GM18867 (cell line): ENCODE data around the gene PIEZO1.

Experiments used
- ATAC-seq: cut with Tn5 transposase; IDR thresholded peaks from one replicate; pipeline ENCODE4 v1.9.1; 2021; ENCODE audit warnings: mild to moderate bottlenecking, moderate library complexity; ENCODE audit not compliant: unreplicated experiment

PIEZO1 gene

DNA sequence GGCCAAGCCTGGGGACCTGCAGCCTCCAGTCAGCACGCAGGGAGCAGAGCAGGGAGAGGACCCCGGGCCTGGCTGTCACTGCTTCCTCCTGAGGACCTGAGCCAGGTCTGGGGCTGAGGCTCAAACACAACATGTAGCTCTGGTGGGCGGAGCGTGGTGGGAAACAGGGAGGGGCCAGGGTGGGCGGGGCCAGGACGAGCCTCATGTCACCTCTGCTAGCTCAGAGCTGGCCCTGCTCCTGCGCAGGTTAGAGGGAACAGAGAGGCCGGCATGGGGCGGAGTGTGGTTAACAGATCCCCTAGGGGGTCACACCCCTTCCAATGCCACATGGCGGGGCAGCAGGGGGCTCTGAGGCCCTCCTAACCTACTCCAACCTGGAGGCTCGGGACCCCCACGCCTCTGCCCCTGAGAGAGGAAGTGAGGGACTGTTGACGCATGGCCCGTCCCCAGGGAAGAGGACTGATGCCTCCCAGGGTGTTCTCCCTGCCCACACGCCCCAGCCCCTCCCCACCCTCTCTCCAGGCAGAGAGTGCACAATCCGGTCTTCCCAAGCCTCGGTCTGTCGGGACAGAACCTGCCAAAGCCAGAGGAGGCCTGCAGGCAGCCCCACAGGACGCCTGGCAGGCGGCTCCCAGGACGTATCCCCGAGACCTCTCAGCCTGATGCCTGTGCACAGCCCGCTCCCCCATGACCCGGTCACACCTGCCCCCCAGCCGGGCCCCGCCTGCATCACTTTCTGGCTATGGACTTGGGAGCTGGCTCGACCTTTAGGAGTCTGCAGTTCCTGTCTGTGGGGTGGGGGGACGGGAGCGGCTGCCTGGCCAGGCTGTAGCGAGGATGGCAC lies 15.2 kb downstream of the PIEZO1 start:
- no peak for ATAC-seq

DNA sequence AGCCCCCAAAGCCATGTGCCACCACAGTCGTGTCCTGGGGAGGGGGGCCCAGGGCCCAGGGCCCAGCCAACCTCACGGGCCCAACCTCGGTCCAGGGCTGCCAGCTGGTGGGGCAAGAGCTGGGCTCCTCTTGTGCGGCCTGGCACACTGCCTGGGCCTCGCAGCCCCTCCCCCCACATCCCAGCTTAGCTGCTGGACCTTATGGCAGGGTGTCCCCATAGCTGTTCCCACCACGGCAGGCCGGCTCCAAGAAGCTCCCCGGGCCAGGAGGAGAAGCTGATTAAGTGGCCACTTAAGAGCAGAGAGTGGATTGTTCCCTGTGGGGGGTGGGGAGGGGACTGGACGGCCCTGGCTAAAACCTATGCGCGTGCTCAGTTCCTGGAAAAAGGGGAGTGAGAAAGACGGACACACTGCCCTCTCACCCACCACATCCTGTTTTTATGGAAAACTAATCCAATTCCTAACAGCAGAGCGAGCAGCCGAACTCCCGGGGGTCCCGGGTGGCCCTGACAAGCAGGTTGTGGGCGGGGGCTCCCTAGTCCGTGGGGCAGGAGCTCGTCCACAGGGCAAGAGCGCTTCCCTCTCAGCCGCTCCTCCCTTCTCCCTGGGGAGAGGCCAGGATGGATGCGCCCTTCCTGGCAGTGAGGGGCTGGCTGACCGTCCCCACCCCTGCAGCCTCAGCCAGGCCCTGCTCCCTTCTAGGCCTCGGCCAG lies 16.8 kb downstream of the PIEZO1 start:
- ATAC-seq, result no peak

DNA sequence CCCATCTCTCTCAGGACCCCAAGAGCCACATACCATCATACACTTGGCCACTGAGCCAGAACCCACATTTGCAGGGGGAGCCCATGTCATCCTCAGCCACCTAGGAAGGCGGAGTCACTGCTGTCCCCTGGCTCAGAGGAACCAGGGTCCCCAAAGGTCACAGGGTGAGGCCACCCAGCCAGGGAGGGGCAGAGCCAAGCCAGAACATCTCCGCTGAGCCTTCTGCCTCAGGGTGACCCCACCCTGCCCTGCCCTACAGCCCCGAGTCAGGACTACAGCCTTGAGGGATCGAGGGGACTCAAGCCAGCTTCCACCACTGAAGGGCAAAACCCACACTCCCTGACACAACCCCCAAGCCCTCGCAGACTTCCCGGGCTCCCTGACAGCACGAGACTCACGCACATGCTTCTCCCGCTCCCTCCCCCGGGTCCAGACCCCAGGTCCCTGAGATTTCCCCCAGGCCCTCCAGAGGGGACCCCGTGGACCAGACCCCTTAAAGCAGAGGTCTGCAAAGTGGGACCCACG lies 17.4 kb downstream of the PIEZO1 start:
- no peak for ATAC-seq

DNA sequence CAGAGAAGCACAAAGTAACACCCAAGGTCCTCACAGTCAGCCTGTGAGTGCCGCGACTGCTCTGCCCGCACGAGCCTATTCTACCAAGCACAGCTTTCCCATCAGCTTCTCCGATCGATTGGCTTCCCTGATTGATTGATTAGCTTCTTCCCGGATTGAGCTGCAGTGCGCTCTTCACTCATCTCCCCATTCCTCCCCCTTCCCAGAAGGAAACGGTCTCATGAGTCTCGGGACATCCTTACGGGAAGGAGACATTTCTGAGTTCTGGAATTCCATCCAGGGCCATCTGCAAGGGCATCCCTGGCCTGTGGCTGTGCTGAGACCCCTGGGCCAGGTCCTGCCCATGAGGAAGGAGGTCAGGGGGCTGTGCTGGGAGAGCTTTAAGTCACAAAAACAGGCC lies 18.0 kb downstream of the PIEZO1 start:
- ATAC-seq, result no peak

DNA sequence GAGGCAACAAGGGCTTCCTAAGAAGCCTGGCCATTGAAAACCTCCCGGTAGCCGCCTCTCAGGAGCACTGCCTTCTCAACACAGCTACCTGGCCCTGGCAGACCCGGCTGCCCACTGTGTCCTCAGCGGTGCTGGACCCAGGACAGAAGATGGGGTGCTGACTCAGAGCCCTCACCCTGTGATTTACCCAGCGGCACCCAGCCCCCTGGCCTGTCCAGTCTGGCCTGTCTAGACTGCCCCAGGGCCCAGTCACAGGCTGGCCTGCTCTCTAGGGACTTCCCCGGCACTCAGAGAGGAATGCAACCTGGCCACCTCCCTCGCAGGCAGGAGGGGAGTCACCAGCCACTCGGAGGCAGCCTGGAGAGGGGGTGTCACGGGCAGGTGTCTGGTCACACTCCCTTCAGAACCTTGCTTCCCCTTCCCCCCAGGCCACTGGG lies 20.1 kb downstream of the PIEZO1 start:
- ATAC-seq, result no peak

DNA sequence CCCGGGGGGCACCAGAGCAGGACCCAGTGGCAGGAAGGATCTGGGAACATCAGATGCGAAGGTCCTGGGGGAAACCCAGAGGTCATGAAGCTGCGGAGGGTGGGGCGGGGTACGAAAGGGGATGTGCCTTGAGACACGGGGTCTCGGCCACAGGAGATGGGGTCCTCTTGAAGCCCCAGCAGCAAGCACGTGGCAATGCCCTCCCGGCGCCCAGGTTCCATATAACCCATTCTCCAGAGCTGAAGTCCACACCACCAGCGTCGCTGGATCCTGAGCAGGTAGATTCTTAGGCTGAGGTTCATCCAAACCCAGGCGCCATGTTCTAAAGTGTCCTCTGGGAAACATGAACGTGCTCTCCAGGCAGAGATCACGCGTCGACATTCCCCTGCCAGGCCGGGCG lies 20.9 kb downstream of the PIEZO1 start:
- no peak for ATAC-seq

DNA sequence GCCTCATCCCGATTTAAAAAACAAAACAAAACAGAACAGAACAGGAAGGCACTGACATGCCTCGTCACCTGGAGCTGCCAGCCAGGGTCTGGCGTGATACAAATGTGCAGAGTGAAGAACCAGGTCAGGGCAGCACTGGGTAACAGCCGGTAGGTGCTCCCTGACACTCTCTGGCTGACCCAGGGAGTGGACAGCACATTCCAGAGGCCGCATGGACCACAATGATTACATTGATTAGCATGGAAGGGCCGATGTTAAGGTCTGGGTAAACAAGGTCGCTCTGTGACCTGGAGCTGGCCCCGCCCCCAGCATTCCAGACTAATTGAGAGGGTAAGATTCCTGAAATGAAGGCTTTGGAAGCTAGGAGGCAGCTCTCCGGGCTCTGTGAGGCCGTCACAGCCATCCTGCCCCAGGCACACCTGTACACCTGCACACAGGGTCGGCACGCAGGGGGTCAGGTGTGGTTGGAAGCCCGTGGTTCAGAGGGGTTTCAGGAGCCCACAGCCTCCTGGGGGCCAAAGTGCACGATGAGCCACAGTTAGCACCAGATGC lies 21.4 kb downstream of the PIEZO1 start:
- no peak for ATAC-seq

DNA sequence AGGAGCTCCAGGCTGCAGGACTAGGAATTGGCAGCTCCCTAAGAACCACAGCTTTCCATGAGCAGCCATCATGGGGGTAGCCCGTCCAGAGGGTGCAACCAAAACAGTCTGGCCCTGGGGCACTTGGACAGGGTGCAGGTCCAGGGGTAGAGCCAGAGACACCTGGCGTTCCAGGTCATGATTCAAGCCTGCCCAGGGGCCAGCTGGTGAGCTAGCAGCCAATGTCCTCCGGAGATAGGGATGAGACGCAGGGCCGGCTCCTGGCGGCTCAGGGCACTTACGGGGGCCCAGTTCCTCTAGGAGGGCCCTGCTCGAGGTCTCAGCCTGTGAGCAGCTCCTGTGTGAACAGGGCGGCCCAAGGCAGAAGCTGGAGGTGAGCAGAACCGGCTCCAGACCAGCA lies 22.1 kb downstream of the PIEZO1 start:
- no peak for ATAC-seq

DNA sequence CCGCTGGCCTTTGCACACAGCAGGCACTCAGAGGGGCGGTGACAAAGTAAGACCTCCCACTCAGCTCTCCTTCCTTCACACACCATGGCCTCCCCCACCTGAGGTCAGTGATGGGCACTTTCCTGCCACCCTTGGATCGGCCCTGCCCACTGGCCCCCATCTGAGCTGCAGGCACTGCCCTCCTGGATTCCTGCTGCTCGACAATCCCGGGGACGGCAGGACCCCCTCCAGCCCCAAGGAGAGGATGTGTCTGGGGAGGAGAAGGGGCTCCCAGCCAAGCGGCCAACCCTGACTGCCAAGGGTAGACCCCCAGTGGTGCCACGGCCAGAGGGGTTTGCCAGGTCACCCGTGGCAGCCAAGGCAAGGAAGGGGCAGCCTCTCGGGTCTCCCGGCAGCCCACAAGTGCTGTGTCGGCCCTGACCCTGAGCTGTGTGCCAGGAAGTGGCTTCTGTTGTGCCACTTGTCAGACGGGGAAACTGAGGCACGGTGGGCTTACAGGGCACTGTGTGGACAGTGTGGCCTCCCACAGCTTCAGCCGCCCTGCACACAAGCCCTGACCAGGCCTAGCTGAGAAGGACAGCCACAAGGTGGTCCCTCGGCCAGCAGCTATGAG lies 22.7 kb downstream of the PIEZO1 start:
- no peak for ATAC-seq

DNA sequence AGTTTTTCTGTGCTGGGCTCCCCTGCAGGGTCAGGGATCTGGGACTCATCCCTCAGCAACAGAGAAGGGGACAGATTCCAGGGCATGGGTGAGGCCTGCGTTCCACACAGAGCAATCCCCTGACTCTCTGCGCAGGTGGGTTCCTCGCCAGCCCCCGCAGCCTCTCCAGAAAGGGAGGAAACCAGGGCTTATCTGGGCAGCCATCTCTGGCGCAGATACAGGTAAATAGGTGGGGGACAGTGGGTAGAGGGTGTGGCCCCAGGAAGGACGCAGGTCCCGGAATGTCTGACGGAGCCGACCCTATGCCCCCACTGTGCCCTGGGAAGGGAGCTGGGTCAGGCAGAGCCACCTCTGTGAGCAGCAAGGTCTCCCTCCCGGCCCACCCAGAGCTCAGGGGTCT lies 23.2 kb downstream of the PIEZO1 start:
- no peak for ATAC-seq

DNA sequence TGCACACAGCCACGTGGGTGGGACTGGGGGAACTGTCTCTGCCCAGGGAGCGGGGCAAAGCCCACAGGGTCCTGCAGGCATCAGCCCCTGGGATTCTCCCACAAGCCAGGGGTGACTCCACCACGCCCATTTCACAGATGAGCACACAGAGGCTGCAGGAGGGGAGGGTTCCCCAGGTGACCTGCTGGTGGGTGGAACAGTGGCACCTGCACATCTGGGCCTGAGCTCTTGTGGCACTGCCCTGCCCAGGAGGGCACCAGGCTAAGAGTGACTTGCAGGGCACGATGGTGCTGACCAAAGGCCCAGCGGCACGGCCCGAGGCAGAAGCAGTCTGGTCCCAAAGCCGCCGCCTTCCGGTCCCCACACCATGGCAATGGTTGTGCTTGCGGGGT lies 23.9 kb downstream of the PIEZO1 start:
- ATAC-seq, result no peak

DNA sequence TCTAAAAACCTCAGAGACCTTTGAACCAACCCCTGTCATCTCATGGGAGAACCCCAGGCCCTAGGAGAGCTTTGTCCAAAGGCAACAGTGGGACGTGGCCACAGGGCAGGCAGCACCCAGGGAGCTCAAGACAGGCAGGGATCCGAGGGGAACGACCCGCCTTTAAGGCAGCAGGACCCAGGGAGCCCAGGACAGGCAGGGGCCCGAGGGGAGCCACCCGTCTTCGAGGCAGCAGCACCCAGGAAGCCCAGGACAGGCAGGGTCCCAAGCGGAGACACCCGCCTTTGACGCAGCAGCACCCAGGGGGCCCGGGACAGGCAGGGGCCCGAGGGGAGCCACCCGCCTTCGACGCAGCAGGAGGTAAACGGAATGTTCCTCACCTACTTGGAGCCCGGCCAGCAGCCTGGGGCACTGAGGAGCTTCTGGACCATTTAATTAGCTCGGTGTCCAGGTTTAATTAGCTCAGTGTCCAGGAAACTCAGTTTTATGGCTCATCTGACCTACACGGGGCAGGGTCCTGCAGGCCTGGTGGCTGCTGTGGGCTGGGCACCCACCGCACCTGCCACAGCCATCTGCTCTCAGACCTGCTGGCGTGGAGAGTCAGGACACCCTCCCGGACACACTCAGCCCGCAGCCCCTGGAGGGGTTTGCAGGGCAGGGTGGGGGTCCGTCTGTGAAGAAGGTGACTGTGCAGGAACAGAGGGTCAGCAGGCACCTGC lies 24.4 kb downstream of the PIEZO1 start:
- ATAC-seq, result no peak

DNA sequence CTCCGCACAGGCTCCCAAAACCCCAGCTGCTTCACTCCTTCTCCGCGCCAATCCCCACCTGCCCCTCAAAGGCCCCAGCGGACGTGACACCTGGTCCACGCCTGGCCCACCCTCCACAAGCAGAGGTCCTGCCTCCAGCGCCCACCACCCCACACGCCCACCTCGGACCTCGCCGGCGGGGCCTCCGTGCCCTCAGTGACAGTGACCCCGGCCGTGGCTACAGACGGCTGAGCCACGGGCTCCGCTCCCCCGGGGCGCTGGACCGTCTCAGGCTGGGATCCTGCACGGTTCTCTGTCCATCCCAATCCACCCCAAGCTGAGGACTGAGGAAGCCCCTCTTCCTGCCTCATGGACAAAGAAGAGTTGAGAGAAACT lies 25.1 kb downstream of the PIEZO1 start:
- no peak for ATAC-seq

DNA sequence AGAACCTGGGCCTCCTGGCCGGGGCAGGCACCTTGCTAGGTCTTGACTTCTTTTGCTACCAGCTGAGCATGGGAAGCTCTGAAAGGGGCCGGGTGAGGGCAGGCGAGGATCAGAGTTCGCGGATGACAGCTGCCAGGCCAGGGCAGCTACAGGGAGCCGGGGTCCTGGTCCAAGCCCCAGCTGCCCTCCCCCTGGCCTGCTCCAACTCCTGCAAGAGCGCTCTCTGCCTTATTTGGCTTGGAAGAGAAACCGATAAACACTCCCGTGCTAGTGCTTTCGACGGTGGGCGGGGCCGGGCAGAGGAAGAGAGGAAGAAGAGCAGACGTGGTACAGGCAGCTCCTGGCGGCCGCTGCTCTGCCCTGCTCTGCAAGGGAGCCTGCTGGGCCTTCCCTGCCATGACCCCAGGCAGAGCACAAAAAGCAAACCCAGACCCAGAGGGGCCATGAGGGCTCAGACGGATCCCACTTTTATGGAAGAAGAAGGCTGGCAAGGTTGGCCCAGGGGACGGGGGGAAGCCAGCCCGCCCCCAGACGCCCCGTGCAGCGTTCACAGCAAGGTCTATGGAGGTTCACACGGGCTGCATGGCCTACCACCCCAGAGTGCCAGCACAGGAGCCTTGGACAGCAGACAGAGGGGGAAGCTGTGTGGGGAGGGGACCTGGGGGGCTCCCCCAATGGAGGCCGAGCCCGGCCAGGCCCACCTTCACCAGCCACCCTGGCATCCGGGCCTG lies 25.6 kb downstream of the PIEZO1 start:
- ATAC-seq, result no peak

DNA sequence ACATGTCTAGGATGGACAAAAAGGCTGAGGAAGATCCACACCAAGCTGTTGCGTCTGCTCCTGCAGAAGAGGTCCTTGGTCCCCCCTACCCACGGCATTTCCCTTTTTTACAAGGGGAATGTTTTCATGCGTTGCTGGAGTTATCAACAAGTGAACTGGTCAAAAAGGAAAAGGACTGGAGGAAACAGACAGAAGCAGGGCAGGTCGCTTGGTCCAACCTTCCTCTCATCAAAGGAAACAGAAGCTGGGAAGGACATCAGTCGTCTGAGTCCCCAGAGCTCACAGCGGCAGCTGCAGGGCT lies 26.1 kb downstream of the PIEZO1 start:
- no peak for ATAC-seq

DNA sequence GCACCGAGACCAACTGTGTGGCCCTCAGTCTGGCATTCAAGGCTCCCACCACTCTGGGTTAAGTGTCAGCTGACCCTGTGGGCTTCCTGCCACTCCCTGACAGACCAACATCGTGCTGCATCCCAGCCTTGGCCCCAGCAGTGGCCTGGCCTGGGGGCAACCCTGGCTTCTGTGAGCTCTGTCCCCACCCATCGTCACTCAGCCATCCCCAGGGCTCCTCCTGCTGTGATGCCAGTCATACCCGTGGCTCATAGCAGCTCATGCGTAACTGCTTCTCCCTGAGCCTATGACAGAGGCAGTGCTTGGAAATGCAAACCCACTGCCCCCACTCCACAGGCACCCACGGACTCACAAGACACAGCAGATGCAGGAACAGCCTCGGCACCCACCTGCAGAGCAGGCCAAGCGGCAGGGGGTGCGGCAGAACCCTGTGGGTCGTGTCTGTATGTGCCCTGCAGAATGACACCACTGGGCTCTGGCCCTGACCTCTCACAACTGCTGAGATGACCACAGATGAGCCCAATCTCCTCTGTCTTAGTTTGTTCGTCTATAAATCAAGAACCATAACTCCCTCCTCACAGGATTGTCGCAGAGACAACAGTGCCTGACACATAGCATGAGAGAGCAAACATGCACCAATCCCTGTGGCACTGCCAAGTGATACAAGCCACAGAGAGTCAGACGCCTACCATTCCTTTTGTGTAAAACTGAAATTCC lies 26.6 kb downstream of the PIEZO1 start:
- no peak for ATAC-seq

DNA sequence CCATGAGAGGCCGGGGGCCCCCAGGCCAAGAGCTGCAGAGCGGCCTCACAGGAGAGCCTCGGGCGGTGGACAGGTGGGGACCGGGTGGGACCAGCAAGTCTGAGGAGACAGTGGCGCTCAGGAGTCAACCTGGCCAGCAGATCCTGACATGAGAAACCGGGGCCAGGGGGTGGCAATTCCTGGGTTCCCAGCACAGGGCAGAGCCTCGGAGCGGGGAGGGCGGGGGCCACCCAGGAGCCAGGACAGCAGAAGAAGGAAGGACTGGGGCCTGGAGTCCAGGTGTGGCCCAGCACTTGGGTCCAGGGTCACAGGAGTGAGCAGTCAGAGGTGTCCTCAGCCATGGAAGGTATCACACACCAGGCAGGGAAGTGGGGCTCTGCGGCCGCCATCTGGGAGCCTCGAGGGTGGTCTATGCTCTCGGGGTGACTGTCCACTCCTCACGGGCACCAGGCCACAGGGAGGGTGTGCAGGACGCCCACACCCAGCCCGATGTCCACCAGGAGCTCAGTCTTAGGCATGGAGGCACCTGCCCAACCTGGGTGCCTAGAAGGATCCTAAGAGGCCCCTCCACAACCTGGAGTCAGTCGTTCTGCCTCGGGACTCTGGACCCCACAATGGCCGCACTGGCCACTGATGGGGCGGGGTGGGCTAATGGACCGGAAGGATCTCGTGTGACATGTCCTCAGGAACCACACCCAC lies 29.1 kb downstream of the PIEZO1 start:
- no peak for ATAC-seq

DNA sequence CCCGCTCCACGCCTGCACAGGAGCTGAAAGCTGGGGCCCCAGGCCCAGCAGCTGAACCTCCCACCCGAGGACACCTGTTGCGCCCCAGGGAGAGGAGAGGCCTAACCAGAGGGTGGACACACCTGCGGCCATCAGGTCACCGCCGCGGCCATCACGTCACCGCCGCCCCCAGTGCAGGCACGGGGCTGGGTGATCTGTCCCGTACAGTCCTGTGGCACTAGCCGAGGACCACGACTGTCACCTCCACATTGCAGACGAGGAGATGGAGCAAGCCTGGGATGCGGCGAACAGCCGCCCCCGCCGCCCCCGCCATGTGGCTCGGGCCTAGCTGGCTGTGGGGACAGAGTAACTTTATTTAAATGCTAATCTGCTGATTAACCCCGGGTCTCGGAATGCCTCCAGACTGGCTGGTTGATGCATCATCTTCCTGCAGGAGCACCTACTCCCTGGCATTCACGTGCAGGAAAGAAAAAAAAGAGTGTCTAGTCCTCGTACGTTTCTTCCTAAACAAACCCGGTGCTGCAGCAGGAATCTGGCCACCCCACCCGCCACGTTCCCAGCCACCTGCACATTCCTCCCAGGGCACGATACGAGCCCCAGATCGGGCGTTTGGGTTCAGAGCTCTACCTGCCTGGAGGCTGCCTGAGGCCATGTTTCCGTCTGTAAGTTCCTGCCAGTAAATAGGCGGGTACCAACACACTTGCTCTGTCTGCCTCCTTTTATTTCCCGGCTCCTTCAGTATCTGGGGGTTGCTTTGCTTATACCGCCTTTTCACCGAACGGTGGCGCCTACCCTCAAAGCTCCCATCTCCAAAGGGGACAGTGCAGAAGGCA lies 29.9 kb downstream of the PIEZO1 start:
- ATAC-seq, result no peak
